Smooth muscle cell (in vitro differentiated cells): ENCODE measurements around the gene ACAT2. TPM values are rescaled to one million over a fixed set of nuclear protein-coding genes. Genes with fewer than 3 reads are reported as not detected.
A peak's percentile ranks its signal among the peaks of the same experiment; 100 is the strongest.
"Not testable (repeated sequence)": the region's sequence is repeated elsewhere in the genome, so short reads cannot be mapped to it uniquely, and the experiment has no call there.

Experiments
- DNase-seq: peaks from one replicate; lab custom pipeline; 2025; ENCODE audit not compliant: unreplicated experiment; lab: John Stamatoyannopoulos, UW
- H2AFZ ChIP-seq: fragments of 200-600 bp; sonication (generic); 2 replicates; pipeline ENCODE4 v1.6.0; 2016; ENCODE audit warnings: antibody characterized with exemption, low read depth, mild to moderate bottlenecking
- H3F3A ChIP-seq: fragments of 200-600 bp; sonication (generic); 2 replicates; pipeline ENCODE4 v1.6.0; 2017; ENCODE audit warnings: antibody characterized with exemption, low read depth
- H3K27ac ChIP-seq: fragments of 200-600 bp; sonication (generic); 2 replicates; pipeline ENCODE4 v1.5.1; 2016; ENCODE audit warnings: low read depth, mild to moderate bottlenecking
- H3K27me3 ChIP-seq: fragments of 200-600 bp; sonication (generic); 2 replicates; pipeline ENCODE4 v1.6.1; 2016; ENCODE audit warnings: low read depth, mild to moderate bottlenecking
- H3K36me3 ChIP-seq: fragments of 200-600 bp; sonication (generic); 2 replicates; pipeline ENCODE4 v1.5.1; 2016; ENCODE audit warnings: low read depth
- H3K4me1 ChIP-seq: fragments of 200-600 bp; sonication (generic); 2 replicates; pipeline ENCODE4 v1.5.1; 2016; ENCODE audit warnings: low read depth
- H3K4me2 ChIP-seq: fragments of 200-600 bp; sonication (generic); 2 replicates; pipeline ENCODE4 v1.6.0; 2016; ENCODE audit warnings: mild to moderate bottlenecking
- H3K4me3 ChIP-seq: fragments of 200-600 bp; sonication (generic); 2 replicates; pipeline ENCODE4 v1.5.1; 2016; ENCODE audit warnings: mild to moderate bottlenecking
- H3K79me2 ChIP-seq: fragments of 200-600 bp; sonication (generic); 2 replicates; pipeline ENCODE4 v1.6.0; 2016; ENCODE audit warnings: low read depth, mild to moderate bottlenecking
- H3K9ac ChIP-seq: fragments of 200-600 bp; sonication (generic); 2 replicates; pipeline ENCODE4 v1.6.0; 2016; ENCODE audit warnings: low read depth
- H3K9me3 ChIP-seq: fragments of 200-600 bp; sonication (generic); replicated peaks from 2 replicates; pipeline ENCODE4 v1.5.1; 2016; ENCODE audit warnings: low read depth
- H4K20me1 ChIP-seq: fragments of 200-600 bp; sonication (generic); 2 replicates; pipeline ENCODE4 v1.6.0; 2016; ENCODE audit warnings: low read depth
- CTCF ChIP-seq: fragments of 200-600 bp; sonication (generic); IDR thresholded peaks from 2 replicates; pipeline ENCODE4 v1.5.1; 2017; ENCODE audit warnings: borderline replicate concordance, mild to moderate bottlenecking, antibody characterized with exemption; ENCODE audit not compliant: insufficient read depth, poor library complexity, severe bottlenecking
- WGBS: methylation state at CpG from one replicate; pipeline ENCODE4 v1.1.7; 2016; ENCODE audit warnings: low lambda C conversion rate; 5-methylcytosine and 5-hydroxymethylcytosine counted together
- polyA plus RNA-seq: library from polyadenylated mRNA; unstranded; fragments of >200 nt; fragmentation: Nextera tagmentation; extraction: Ambion mirVana; gene quantifications from 2 replicates; pipeline ENCODE4 v1.2.1, GENCODE V29; 2016
- total RNA-seq: library from RNA; depleted of rRNA; stranded (reverse); fragments of >200 nt; gene quantifications from 2 replicates; pipeline ENCODE4 v1.2.3, GENCODE V29; 2014

The ACAT2 gene
- total RNA-seq, result 21.5 and 25.3 TPM in 2 replicates
- polyA plus RNA-seq, result 51.0 and 82.5 TPM in 2 replicates

GRCh38 chr6:159761873-159762680 is at the start of gene ACAT2:
TSS of gene ACAT2 (plus strand) at chr6:159762045. CDS start at chr6:159762088, 43 bp downstream.
- WGBS, result under 1% methylated on average over 52 of the region's 76 CpGs

DNA sequence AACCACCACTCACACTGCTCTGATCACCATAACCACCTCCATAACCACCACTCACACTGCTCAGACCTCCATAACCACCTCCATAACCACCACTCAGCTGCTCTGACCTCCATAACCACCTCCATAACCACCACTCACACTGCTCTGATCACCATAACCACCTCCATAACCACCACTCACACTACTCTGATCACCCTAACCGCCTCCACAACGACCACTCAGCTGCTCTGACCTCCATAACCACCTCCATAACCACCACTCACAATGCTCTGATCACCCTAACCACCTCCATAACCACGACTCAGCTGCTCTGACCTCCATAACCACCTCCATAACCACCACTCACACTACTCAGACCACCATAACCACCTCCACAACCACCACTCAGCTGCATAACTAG is 49.5 kb upstream of the ACAT2 start:
- not testable (repeated sequence) for H2AFZ ChIP-seq, H3K27me3 ChIP-seq, H3K4me2 ChIP-seq, H3K4me1 ChIP-seq, H3K36me3 ChIP-seq, H3K27ac ChIP-seq, H3F3A ChIP-seq, DNase-seq, H3K4me3 ChIP-seq, H3K79me2 ChIP-seq, H3K9me3 ChIP-seq, H3K9ac ChIP-seq, H4K20me1 ChIP-seq
- WGBS, result 83% methylated on average over 1 of the region's 3 CpGs

More at GRCh38 chr6:159761873-159762680, at the start of gene ACAT2:
- Histone ChIP-seq H3F3A (peaks cover 27% of the 10 kb centered on the region), H3K4me1 (peaks cover 25% of the 10 kb centered on the region), H3K9me3 (no peaks in the 10 kb centered on the region), H3K36me3 (peaks cover 13% of the 10 kb centered on the region), H4K20me1 (no peaks in the 10 kb centered on the region), H3K27ac (peak within 1 kb of the TSS; percentile 91), H3K9ac (peak within 1 kb of the TSS; percentile 88), H3K4me3 (peak within 1 kb of the TSS; percentile 85), H3K4me2 (peak within 1 kb of the TSS; percentile 92), H3K27me3 (no peaks in the 10 kb centered on the region), H3K79me2 (peaks cover 20% of the 10 kb centered on the region), H2AFZ (peak within 1 kb of the TSS; percentile 44)
- DNase-seq, result peak; percentile 87
- TF ChIP-seq CTCF, result no peak

DNA sequence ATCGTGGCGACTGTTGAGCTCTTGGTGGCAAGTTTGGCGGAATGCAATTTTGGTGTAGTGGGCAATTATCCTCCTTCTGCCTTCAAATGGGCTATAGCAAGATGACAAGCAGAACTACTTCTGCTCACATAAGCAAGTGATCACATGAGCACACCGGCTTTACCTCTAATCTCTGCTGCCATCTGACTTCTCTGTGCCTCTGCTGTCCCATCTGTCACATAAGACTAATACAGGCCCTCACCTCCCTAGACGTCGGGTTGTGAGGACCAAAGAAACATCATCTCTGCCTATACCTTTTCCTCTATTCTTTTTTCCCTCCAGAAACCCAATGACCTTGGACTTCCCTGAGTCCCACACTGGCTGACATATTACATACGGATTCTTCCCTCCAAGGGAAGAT is 47.9 kb upstream of the ACAT2 start:
- no peak overlapping the region for H3K4me3 ChIP-seq
- H3K79me2 ChIP-seq, result no peaks in the 10 kb centered on the region
- TF ChIP-seq CTCF, result no peak
- H3K36me3 ChIP-seq, result no peaks in the 10 kb centered on the region
- DNase-seq, result no peak
- no peak overlapping the region for H3K9ac ChIP-seq
- peaks cover 8% of the 10 kb centered on the region for H3F3A ChIP-seq
- H3K4me2 ChIP-seq, result no peak overlapping the region
- H3K4me1 ChIP-seq, result peaks cover 11% of the 10 kb centered on the region
- H4K20me1 ChIP-seq, result no peaks in the 10 kb centered on the region
- H3K27ac ChIP-seq, result no peak overlapping the region
- H2AFZ ChIP-seq, result no peak overlapping the region
- WGBS, result 96% methylated on average over 7 of the region's 7 CpGs
- no peaks in the 10 kb centered on the region for H3K9me3 ChIP-seq
- no peaks in the 10 kb centered on the region for H3K27me3 ChIP-seq

DNA sequence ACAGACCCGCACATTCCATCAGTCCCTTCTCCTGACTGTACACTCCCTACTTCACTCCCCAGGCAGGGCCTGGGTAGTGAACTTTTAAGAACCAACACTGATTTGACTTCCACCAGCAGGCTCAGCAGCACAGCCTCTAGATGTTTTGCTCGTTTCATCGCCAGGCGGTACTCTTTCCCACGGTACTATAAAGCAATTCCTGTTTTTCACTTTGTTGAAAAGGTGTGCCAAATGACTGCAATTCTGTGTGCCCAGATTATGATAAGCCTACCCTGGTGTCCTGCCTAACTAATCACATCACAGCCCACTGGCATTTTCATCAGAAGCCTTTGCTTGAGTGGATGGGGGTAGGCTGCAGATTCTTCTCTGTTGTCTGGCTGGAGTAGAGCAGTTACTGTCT is 47.4 kb upstream of the ACAT2 start:
- Histone ChIP-seq H3K4me2 (no peak overlapping the region), H3K27me3 (no peaks in the 10 kb centered on the region), H3K36me3 (no peaks in the 10 kb centered on the region), H3F3A (peaks cover 8% of the 10 kb centered on the region), H3K4me1 (peaks cover 11% of the 10 kb centered on the region), H3K27ac (no peak overlapping the region), H3K79me2 (no peaks in the 10 kb centered on the region), H3K9ac (no peak overlapping the region), H3K4me3 (no peak overlapping the region), H2AFZ (no peak overlapping the region), H4K20me1 (no peaks in the 10 kb centered on the region), H3K9me3 (no peaks in the 10 kb centered on the region)
- WGBS, result 98% methylated on average over 5 of the region's 5 CpGs
- TF ChIP-seq CTCF, result no peak
- no peak for DNase-seq
